HepG2 (cell line): ENCODE measurements around the gene PPP4C. TPM values are rescaled to one million over a fixed set of nuclear protein-coding genes. Genes with fewer than 3 reads are reported as not detected.

Experiments
- ELF3 ChIP-seq: IDR thresholded peaks from 2 replicates; pipeline ENCODE4 v1.6.1; 2016; ENCODE audit warnings: missing genetic modification reagents, missing compliant biosample characterization
- HMG20A ChIP-seq: IDR thresholded peaks from 2 replicates; pipeline ENCODE4 v1.6.1; 2016; ENCODE audit warnings: borderline replicate concordance
- IRX3 ChIP-seq: sonication (generic); formaldehyde crosslinking; IDR thresholded peaks from 2 replicates; pipeline ENCODE4 v1.8.1; 2023; ENCODE audit warnings: mild to moderate bottlenecking, low read depth, missing genetic modification reagents, borderline replicate concordance
- NONO ChIP-seq, 2 experiments: fragments of 450-650 bp in 1 of 2; sonication (generic) in 1 of 2; formaldehyde crosslinking in 1 of 2; IDR thresholded peaks in 1 of 2; conservative IDR thresholded peaks in 1 of 2; 2 replicates each; pipeline versions ENCODE4 v1.6.1 to v1.8.0; 2017 to 2022; ENCODE audit warnings: mild to moderate bottlenecking in 1 of 2, missing genetic modification reagents in 1 of 2, moderate library complexity in 1 of 2
- RFXANK ChIP-seq: IDR thresholded peaks from 2 replicates; pipeline ENCODE4 v1.6.1; 2016
- ZNF275 ChIP-seq: sonication (generic); formaldehyde crosslinking; IDR thresholded peaks from 2 replicates; pipeline ENCODE4 v1.8.0; 2022; ENCODE audit warnings: missing genetic modification reagents, mild to moderate bottlenecking, inconsistent platforms, borderline replicate concordance
- ZNF281 ChIP-seq: sonication (generic); formaldehyde crosslinking; IDR thresholded peaks from 2 replicates; pipeline ENCODE4 v1.4.0; 2020; ENCODE audit warnings: missing genetic modification reagents, borderline replicate concordance
- ZNF407 ChIP-seq: sonication (generic); formaldehyde crosslinking; IDR thresholded peaks from one replicate; pipeline ENCODE4 v1.5.1; 2020; ENCODE audit warnings: mild to moderate bottlenecking, missing genetic modification reagents; ENCODE audit errors: not compliant biosample characterization
- ZNF674 ChIP-seq: sonication (generic); formaldehyde crosslinking; IDR thresholded peaks from 2 replicates; pipeline ENCODE4 v1.5.0; 2020; ENCODE audit warnings: low read depth, mild to moderate bottlenecking, missing genetic modification reagents
- ZNF724P ChIP-seq: sonication (generic); formaldehyde crosslinking; IDR thresholded peaks from 2 replicates; pipeline ENCODE4 v1.8.0; 2022; ENCODE audit warnings: missing genetic modification reagents, borderline replicate concordance
- ZNF782 ChIP-seq: sonication (generic); formaldehyde crosslinking; IDR thresholded peaks from 2 replicates; pipeline ENCODE4 v1.4.0; 2020; ENCODE audit warnings: missing genetic modification reagents, mild to moderate bottlenecking, borderline replicate concordance
- ZNF879 ChIP-seq: sonication (generic); formaldehyde crosslinking; IDR thresholded peaks from 2 replicates; pipeline ENCODE4 v1.8.1; 2023; ENCODE audit warnings: missing genetic modification reagents
- ZUFSP ChIP-seq: sonication (generic); formaldehyde crosslinking; IDR thresholded peaks from 2 replicates; pipeline ENCODE4 v1.9.0; 2021; ENCODE audit warnings: missing genetic modification reagents, mild to moderate bottlenecking, borderline replicate concordance
- polyA plus RNA-seq, 8 experiments: library from polyadenylated mRNA; depleted of rRNA in 3 of 8; stranded (reverse) in 7 of 8; unstranded in 1 of 8; fragments of >200 nt; fragmentation: Illumina TruSeq in 4 of 8; extraction: Trizol in 4 of 8; gene quantifications; 2 replicates each; pipeline versions ENCODE4 v1.2.1 to v1.2.3, GENCODE V29; 2011 to 2016; ENCODE audit warnings: low read depth in 4 of 8, missing spikeins in 1 of 8, mixed read lengths in 1 of 8; ENCODE audit not compliant: insufficient read depth in 1 of 8
- total RNA-seq, 5 experiments: library from RNA; depleted of rRNA; stranded (reverse); fragments of >200 nt; fragmentation: Illumina TruSeq; extraction: Trizol; gene quantifications; 2 replicates each; pipeline ENCODE4 v1.2.3, GENCODE V29; 2016; ENCODE audit warnings: low read depth in 1 of 5

PPP4C gene
- total and polyA plus RNA-seq, 2 of the 13 experiments (the other 11 are each of a cell fraction or from before 2014, with no cell fraction given): 176 to 220 TPM

GRCh38 chr16:30069611-30070462, 6.0 kb upstream of the PPP4C start (continued):
- TF ChIP-seq ZNF407 (CRISPR knock-in tag): no peak
- no peak for TF ChIP-seq NONO (IDR thresholded peaks at IDR 0.05)
- TF ChIP-seq NONO (CRISPR knock-in tag; conservative IDR thresholded peaks at IDR 0.05): no peak
- no peak for TF ChIP-seq ZNF275 (CRISPR knock-in tag)
- no peak for TF ChIP-seq ZNF724P (CRISPR knock-in tag)
- no peak for TF ChIP-seq ZNF281
- TF ChIP-seq ELF3 (CRISPR knock-in tag): no peak
- TF ChIP-seq ZNF782 (CRISPR knock-in tag): no peak
- no peak for TF ChIP-seq ZNF879 (CRISPR knock-in tag)
- no peak for TF ChIP-seq ZUFSP (CRISPR knock-in tag)
- no peak for TF ChIP-seq HMG20A (CRISPR knock-in tag)
- no peak for TF ChIP-seq ZNF674 (CRISPR knock-in tag)
- no peak for TF ChIP-seq IRX3 (CRISPR knock-in tag)
- TF ChIP-seq RFXANK (CRISPR knock-in tag): no peak
